IMR-90 (cell line): ENCODE data around the gene TSPYL4.

ENCODE experiments used
- BHLHE40 ChIP-seq: fragments of 150-350 bp; IDR thresholded peaks from 2 replicates; pipeline ENCODE4 v1.6.1; 2016; ENCODE audit warnings: mild to moderate bottlenecking, low read depth, low read length
- CTCF ChIP-seq: conservative IDR thresholded peaks from 2 replicates; pipeline ENCODE4 v1.5.1; 2012; ENCODE audit warnings: mild to moderate bottlenecking, low read depth, low read length, improper control_type of control experiment
- FOS ChIP-seq: fragments of 150-350 bp; IDR thresholded peaks from 2 replicates; pipeline ENCODE4 v1.6.1; 2016; ENCODE audit warnings: low read depth, low read length
- MAFK ChIP-seq: IDR thresholded peaks from 2 replicates; pipeline ENCODE4 v1.6.1; 2012; ENCODE audit warnings: low read depth, low read length, improper control_type of control experiment
- POLR2A ChIP-seq: IDR thresholded peaks from 2 replicates; pipeline ENCODE4 v1.6.1; 2012; ENCODE audit warnings: mild to moderate bottlenecking, low read depth, low read length
- RAD21 ChIP-seq: IDR thresholded peaks from 2 replicates; pipeline ENCODE4 v1.6.1; 2012; ENCODE audit warnings: low read length, improper control_type of control experiment
- RCOR1 ChIP-seq: IDR thresholded peaks from 2 replicates; pipeline ENCODE4 v1.6.1; 2012; ENCODE audit warnings: mild to moderate bottlenecking, low read length, improper control_type of control experiment; ENCODE audit not compliant: insufficient replicate concordance
- RFX5 ChIP-seq: IDR thresholded peaks from 2 replicates; pipeline ENCODE4 v1.8.0; 2012; ENCODE audit warnings: low read depth, mild to moderate bottlenecking, low read length, moderate library complexity
- USF2 ChIP-seq: fragments of 150-350 bp; IDR thresholded peaks from 2 replicates; pipeline ENCODE4 v1.6.1; 2017; ENCODE audit warnings: mild to moderate bottlenecking, antibody characterized with exemption, low read length, low read depth

DNA sequence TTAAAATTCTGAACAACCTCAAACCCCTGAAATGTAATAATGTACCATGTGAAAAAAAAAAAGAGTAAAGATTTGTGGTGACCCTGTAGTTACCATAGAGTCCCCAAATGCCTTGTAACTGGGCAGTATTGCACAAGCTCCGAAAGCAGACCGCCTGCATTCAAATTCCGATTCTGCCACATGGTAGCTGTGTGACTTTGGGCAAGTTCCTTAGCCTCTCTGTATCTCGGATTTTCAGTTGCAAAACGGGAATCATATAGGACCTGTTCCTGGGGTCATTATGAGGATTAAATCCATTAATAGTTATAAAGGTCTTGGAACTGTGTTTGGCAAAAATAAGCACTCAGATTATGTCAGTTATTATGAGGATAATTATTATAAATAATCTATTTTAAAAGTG is 43.6 kb downstream of the TSPYL4 start:
- TF ChIP-seq CTCF = no peak
- TF ChIP-seq POLR2A = no peak
- no peak for TF ChIP-seq RFX5
- no peak for TF ChIP-seq BHLHE40
- no peak for TF ChIP-seq FOS
- TF ChIP-seq USF2 = no peak
- no peak for TF ChIP-seq RAD21
- TF ChIP-seq RCOR1 = no peak
- no peak for TF ChIP-seq MAFK
